T47D (cell line): Measurements from ENCODE around the gene SLC38A3.
"Not testable (repeated sequence)": the region's sequence is repeated elsewhere in the genome, so short reads cannot be mapped to it uniquely, and the experiment has no call there.

Source experiments
- DNase-seq, 2 experiments: peaks; one replicate each; pipeline versions ENCODE4 v3.0.0 to v3.0.0-alpha.2; 2011 to 2012; ENCODE audit warnings: low read depth in 1 of 2, low spot score in 1 of 2
- JUND ChIP-seq: IDR thresholded peaks from 2 replicates; pipeline ENCODE4 v1.6.1; 2012; ENCODE audit warnings: low read depth
- in situ Hi-C: cut with HindIII; loops from 2 replicates; pipeline ENCODE4 v1.10.0; 2016; ENCODE audit warnings: low sequenced_read_pairs, low pct_unique_long_range_greater_than_20kb

SLC38A3 gene

DNA sequence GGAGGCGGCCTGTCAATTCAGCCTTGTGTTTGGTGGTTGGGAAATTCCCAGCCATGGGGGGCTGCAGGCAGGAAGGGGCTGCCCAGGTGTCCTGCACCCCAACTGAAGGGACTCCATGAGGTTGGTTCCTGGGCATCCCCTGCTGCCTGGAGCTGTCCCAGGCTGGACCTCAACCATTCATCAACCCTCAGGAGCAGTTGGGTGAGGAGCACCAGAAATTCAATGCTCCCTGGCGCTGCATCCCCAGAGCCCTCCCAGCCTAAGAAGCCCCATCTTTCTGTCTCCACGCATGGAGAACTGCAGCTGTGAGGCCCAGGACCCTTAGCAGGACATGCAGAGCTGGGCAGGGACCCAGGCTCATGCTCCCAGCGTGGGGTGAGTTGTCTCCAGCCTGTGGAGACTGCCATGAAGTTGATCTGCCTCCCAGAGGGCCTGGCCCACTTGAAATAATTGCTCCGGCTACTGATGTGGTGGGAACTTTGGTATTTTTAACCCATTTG lies 55.9 kb downstream of the SLC38A3 start:
- in situ Hi-C loops = no loop called here
- TF ChIP-seq JUND = no peak
- no peak for DNase-seq

DNA sequence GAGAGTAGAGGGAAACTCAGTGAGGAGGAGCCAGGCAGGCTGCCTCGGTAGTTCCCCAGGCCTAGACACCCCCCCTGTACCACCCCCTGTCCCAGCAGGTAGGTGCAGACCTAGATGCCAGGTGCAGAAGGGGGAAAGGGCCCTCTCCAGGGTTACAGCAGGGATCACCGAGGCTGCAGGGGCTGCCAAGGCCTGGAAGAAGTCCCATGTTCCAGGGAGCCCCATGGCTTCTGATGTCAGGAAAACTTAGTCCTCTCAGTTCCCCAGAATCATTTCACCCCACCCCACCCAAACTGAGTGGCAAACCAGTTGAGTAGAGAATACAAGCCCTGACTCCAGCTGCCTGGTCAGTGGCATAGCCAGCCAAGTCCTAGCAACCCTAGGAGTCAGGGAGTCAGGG lies 56.4 kb downstream of the SLC38A3 start:
- in situ Hi-C loops = no loop called here
- DNase-seq = no peak
- no peak for TF ChIP-seq JUND

DNA sequence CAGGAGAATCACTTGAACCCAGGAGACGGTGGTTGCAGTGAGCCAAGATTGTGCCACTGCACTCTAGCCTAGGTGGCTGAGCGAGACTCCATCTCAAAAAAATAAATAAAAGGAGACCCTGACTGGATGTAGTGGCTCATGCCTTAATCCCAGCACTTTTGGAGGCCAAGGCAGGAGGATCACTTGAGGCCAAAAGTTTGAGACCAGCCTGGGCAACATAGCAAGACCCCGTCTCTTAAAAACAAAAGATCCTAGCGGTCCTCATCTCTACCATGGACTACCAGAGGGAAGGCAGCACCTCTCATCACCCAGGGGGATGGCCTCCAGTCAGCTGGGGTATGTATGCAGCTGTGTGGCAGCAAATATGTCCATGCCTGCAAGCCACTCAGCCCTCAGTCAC lies 57.1 kb downstream of the SLC38A3 start:
- in situ Hi-C loops, DNase-seq: not testable (repeated sequence)

DNA sequence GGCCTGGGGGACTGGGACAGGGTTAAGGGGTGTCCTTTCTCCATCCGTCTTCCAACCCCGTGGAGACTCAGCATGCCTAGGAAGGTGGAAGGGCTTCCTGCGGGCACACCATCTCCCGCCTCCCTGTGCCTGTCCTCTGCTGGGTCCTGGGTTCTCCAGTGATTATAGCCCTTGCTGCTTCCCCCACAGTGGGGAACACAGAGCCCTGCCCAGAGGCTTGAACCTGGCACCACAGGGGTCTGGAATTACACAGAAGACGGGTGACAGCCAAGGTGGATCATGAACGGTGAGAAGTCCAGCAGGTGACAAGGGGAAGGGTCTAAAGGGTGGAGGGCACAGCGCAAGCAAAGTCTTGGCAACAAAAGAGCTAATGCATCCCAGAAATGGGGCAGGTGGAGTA lies 57.7 kb downstream of the SLC38A3 start:
- DNase-seq = no peak
- no peak for TF ChIP-seq JUND
- in situ Hi-C loops = no loop called here

DNA sequence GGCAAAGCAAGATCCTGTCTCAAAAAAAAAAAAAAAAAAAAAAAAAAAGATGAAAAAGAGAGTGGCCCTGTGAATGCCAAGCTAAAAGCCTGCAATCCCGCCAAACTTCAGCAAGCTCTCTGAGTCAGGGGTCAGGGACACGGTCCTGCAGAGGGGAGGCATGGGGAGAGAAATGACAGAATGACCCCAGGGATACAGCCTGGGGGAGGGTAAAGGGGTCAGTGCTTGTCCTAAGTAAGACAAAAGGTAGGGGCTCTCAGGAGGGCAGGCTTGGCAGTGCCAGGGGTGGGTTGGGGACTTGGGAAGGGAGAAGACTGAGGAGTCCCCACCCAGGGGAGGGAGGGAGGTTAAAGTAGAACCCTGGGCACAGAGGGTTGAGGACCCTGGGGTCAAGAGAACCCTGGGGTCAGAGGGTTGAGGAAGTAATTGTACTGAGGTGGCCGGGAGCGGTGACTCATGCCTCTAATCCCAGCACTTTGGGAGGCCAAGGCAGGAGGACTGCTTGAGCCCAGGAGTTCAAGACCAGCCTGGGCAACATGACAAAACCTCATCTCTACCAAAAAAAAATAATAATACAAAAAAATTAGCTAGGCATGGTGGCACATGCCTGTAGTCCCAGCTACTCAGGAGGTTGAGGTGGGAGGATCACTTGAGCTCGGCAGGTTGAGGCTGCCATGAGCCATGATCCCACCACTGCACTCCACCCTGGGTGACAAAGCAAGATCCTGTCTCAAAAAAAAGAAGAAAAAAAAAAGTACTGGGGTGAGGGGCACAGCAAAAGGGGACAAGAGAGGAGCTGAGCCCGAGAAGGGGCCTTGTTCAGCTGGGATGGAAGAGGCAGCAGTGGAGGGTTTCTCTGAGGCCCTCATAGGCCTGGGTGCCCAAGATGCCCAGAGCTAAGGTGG lies 58.7 kb downstream of the SLC38A3 start:
- TF ChIP-seq JUND = no peak
- DNase-seq = no peak
- in situ Hi-C loops = no loop called here

DNA sequence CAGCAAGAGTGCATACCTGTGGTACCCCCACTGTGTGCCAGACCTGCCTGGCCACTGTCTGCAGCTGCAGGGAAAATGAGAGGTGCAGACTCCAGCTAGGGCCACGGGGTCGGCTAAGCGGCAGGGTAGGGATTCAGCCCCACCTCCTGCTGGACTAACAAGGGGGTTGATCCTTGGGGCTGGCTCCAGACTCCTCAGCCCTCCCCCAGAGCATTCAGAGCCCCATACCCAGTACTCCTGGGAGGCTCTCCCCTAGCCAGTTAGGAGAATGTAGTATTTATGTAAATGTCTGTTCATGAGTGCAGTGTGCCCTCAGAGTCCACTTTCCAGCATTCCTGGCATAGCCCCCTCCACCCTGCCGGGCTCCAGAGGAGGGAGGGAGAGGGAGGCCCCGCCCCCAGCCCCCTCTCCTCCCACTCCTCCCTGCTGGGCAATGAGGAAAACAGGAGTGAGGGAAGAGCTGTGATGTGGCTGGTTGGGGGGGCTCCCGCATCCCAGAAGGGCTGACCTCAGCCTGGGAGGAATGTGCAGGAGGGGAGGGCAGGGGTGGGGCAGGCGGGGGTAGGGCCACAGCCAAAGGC lies 59.4 kb downstream of the SLC38A3 start:
- DNase-seq = peak; percentile 68 to 90
- TF ChIP-seq JUND = no peak
- in situ Hi-C loops = no loop called here

DNA sequence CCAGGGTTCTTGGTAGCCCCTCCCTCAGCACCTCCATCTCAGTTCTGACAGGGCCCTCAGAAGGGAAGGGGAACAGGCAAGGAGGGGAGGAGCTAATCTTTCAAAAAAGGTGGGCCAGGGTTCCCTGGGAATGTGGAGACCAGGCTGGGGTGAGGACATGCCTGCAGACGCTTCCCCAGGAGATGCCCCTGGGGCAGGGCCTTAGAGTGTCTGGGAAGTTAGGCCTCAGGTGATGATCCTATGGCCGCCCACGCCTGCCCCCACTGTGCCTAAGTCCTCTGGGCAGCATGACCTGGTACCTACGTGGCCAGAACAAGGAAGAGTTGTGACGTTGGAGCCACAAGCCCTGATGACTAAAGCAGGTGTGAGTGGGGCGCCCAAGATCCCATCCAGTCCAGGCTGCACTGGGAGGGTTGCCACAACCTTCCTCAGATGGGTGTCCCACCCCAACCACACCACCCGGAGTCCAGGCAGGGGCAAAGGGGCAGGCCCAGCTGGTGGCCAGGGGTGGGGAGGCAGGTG lies 60.0 kb downstream of the SLC38A3 start:
- in situ Hi-C loops = no loop called here
- DNase-seq = peak in 1 of 2 experiments; percentile 68
- TF ChIP-seq JUND = no peak

DNA sequence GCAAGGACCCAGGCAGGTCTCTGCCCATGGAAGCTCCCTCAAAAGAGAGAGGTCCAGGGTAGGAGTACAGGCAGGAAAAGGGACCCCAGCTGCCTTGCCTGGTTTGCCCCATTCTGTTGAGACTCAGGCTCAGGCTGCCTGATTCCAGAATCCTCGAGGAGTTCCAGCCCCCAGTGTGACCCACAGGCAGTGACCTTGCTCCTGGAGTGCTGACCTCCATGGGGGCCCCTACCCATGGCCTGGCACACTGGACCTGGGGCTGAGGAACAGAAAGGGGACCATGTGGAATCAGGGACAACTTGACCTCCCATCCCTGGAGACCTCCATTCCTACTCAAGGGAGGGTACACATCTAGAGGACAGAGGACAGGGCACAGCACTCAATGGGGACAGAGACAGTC lies 60.5 kb downstream of the SLC38A3 start:
- no peak for DNase-seq
- TF ChIP-seq JUND = no peak
- in situ Hi-C loops = no loop called here

DNA sequence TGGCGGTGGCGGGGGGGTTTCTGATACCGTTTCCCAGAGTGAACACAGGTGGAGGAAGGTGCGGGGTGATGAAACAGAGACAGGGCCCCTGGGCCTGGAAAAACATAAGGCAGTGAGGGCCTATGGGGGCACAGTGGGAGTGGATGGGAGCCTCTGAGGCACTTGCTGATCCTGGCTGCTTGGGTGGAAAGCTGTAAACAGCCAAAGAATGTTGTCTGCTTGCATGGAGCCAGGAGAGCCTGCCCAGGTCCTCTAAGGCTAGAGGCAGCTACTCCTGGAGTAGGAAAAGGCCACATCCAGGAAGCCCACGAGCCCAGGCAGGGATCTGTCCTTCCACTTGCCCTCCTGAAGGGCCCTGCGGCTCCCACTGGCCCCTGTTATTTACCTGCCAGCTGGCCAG lies 60.9 kb downstream of the SLC38A3 start:
- in situ Hi-C loops = no loop called here

DNA sequence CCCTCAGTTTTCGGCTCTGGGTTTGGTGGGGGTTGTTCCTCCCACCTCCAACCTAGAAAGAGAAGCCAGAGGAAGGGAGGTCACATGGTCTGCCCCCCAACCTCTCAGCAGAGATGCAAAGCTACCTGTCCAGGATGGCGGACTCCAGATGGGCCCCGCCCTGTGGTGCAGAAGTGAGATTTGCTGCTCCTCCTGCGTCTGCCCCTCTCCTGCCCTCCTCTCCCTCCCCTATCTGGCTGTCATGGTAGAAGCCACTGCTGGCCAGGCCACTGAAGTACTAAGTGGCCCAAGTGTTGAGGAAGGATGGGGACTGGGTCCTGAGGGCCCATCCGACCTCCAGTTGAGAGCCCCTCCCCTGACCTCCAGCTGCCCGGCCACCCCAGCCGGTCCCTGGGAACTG lies 61.8 kb downstream of the SLC38A3 start:
- no peak for DNase-seq
- no peak for TF ChIP-seq JUND
- in situ Hi-C loops = no loop called here

More for the DNA sequence above, 60.9 kb downstream of the SLC38A3 start:
- no peak for TF ChIP-seq JUND
- DNase-seq = no peak

DNA sequence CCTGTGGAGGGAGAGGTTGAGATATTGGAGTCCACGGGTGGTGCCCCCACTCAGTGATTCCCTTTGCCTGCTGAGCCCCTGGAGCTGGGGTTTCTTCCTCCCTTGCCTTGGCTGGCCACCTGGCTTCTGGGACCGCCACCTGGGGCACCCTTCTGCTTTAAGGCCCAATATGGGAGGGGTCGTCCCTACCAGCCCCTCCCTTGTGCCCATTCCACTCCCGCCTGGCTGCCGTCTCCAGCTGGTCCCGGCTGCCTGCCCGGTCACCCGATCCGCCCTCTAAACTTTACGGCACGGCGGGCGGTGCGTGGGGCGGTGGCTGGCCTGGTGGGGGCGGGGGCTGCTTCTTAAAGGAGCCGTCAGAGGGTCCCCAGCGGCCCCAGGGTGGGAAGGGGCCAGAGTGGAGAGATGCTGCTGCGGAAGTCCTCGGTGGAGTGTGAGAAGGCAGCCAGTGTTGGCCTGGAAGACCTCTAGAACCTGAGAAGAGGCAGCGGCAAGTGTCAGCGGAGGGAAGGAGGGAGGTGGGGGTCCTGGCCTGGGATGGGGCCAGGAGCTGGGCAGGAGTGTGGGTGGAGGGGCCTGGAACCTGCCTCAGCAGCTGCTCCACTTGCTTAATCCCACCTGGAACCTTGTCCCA lies 62.3 kb downstream of the SLC38A3 start:
- in situ Hi-C loops = no loop called here
- no peak for TF ChIP-seq JUND
- peak in 1 of 2 experiments; percentile 52 for DNase-seq

DNA sequence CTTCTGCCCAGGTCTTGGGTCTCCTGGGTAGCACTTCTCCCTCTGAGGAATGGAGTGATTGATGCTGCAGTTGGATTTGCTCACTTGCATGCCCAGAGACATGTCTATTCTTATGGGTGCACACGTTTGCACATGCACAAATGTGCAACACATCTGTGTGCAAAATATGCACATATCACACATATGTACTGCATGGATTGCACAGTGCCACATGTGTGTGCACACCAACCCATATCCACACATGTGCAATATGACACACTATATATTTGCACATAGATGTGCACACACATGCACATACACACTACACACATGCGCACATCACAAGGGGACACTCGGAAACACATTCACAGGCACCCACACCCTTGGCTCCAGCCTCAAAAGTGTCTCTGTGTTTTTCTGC lies 63.2 kb downstream of the SLC38A3 start:
- TF ChIP-seq JUND = no peak
- in situ Hi-C loops = no loop called here
- no peak for DNase-seq
